ENCODE data around the gene C2orf72. TPM values are rescaled to one million over a fixed set of nuclear protein-coding genes. Genes with fewer than 3 reads are reported as not detected.
"Not testable (repeated sequence)": the region's sequence is repeated elsewhere in the genome, so short reads cannot be mapped to it uniquely, and the experiment has no call there.

C2orf72 gene
- total RNA-seq, 4 donors from 2014 or later = 0.21 to 1.6 (median 1.1) TPM; not detected in 1

DNA sequence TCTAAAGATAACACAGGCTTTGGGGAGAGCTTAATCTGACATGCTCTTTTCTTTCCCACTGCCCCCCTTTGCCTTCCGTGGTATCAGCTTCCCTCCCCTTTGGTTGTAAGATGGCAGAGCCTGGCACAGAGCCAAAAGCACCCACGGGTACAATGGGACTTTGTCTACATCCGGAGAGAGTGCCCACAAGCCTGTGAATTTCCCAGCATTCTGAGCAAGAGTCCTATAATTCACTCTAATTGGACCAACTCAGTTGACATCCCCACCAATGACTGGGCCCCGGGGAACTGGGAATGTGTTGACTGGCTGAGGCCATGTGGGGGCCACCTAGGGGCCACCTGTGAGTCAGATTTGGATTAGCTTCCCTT, 20.1 kb upstream of the C2orf72 start:
- no peaks in the 10 kb centered on the region for H3K9me3 ChIP-seq
- H3K4me3 ChIP-seq = no peak overlapping the region
- DNase-seq = no peak
- peaks cover 0 to 56% (median 0%) of the 10 kb centered on the region in 4 donors for H3K27me3 ChIP-seq
- H3K4me1 ChIP-seq = peaks cover 0 to 7% (median 0%) of the 10 kb centered on the region in 3 donors
- WGBS, 2 donors = 24 to 42% methylated on average over 4 of the region's 4 CpGs
- H3K27ac ChIP-seq = no peak overlapping the region
- intact Hi-C loops (cut with DNase I) = no loop called here
- no peak for TF ChIP-seq POLR2A (IDR thresholded peaks at IDR 0.05)
- TF ChIP-seq, protein P1, sequence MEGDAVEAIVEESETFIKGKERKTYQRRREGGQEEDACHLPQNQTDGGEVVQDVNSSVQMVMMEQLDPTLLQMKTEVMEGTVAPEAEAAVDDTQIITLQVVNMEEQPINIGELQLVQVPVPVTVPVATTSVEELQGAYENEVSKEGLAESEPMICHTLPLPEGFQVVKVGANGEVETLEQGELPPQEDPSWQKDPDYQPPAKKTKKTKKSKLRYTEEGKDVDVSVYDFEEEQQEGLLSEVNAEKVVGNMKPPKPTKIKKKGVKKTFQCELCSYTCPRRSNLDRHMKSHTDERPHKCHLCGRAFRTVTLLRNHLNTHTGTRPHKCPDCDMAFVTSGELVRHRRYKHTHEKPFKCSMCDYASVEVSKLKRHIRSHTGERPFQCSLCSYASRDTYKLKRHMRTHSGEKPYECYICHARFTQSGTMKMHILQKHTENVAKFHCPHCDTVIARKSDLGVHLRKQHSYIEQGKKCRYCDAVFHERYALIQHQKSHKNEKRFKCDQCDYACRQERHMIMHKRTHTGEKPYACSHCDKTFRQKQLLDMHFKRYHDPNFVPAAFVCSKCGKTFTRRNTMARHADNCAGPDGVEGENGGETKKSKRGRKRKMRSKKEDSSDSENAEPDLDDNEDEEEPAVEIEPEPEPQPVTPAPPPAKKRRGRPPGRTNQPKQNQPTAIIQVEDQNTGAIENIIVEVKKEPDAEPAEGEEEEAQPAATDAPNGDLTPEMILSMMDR (IDR thresholded peaks at IDR 0.05) = no peak
- no peaks in the 10 kb centered on the region for H3K36me3 ChIP-seq

DNA sequence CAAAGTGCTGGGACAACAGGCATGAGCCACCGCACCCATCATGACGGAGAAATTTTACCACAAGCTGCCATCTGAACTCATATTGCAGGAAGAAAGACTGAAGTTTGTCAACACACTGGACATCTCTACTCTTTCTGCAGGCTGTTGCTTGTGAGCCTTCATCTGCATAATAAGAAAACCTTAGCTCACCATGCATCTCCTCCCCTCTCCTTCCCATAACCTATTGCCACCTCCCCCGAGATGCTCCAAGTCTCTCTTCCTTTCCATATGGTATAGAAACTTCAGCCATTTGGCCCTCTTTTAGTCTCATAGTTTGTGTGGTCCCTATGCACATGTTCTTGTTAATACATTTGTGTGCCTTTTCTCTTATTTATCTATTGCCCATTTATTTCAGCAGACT, 19.1 kb upstream of the C2orf72 start:
- Histone ChIP-seq H3K27ac (no peak overlapping the region), H3K27me3 (peaks cover 0 to 46% (median 0%) of the 10 kb centered on the region in 4 donors), H3K4me1 (no peaks in the 10 kb centered on the region), H3K36me3 (no peaks in the 10 kb centered on the region), H3K9me3 (no peaks in the 10 kb centered on the region), H3K4me3 (no peak overlapping the region)
- no peak for DNase-seq
- TF ChIP-seq, protein P1 (IDR thresholded peaks at IDR 0.05) = no peak
- no peak for TF ChIP-seq POLR2A (IDR thresholded peaks at IDR 0.05)
- WGBS, 2 donors = 85 to 88% methylated on average over 2 to 3 of the region's 3 CpGs
- intact Hi-C loops (cut with DNase I) = no loop called here

DNA sequence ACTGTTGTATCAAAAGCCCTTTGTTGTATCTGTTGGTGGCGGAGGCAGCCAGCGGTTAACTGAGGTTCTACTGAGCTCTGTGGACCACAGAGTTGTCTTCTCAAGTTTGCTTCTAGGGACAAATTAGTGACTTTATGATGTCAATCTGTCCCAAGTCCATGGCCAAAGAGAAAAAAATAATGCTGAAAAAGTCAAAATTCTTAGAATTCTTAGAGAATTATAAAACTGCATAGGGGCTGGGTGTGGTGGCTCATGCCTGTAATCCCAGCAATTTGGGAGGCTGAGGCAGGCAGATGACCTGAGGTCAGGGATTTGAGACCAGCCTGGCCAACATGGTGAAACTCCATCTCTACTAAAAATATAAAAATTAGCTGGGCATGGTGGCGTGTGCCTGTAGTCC, 12.3 kb upstream of the C2orf72 start:
- H3K4me3 ChIP-seq; H3K4me1 ChIP-seq; DNase-seq; H3K27ac ChIP-seq; H3K9me3 ChIP-seq; H3K36me3 ChIP-seq; intact Hi-C loops (cut with DNase I); H3K27me3 ChIP-seq: not testable (repeated sequence)
- WGBS, 2 donors = 89 to 95% methylated on average over 3 of the region's 3 CpGs

DNA sequence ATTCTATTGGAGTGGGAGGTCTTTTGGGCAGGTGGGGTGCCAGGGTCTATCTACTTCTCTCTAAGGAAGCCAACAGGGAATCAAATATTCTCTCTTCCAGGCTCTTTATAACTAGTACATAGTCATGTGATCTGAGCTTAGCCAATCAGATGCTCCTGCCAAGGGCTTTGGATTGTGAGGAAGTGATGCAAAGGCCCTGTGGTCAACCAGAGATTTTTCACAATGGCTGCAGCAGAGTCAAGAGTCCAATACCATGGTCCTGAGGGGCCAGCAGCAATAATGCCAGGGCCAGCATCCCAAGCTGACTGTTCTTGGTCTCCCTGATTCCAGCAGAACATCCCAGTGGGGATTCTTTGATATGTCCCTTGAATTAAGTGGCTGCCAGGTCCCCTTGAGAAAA, 8.4 kb upstream of the C2orf72 start:
- TF ChIP-seq, protein P1 (IDR thresholded peaks at IDR 0.05) = no peak
- TF ChIP-seq POLR2A (IDR thresholded peaks at IDR 0.05) = no peak
- no peaks in the 10 kb centered on the region for H3K36me3 ChIP-seq
- no peak overlapping the region for H3K4me3 ChIP-seq
- no peak for DNase-seq
- peaks cover 0 to 31% (median 0%) of the 10 kb centered on the region in 4 donors for H3K27me3 ChIP-seq
- no peak overlapping the region for H3K27ac ChIP-seq
- intact Hi-C loops (cut with DNase I) = no loop called here
- H3K4me1 ChIP-seq = no peaks in the 10 kb centered on the region
- H3K9me3 ChIP-seq = no peaks in the 10 kb centered on the region

DNA sequence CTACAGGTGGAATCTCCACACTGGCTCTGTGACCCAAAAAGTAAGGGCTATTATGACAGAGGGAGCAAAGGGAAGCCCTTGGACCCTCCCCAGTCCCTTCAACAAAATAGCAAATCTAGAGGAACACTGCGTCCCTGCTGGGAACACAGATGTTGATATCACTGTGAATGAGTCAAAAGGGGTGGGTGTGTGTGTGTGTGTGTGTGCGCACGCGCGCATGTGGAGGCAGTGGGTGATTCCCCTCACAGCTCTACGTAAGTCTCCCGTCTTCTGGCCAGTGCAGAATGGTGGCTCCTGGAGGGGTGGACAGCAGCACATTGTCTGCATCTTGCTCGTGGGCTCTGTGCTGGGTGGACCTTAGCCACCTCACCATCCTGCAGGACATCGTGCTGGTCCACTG, 7.8 kb upstream of the C2orf72 start:
- no peaks in the 10 kb centered on the region for H3K4me1 ChIP-seq
- no peaks in the 10 kb centered on the region for H3K9me3 ChIP-seq
- peaks cover 0 to 34% (median 0%) of the 10 kb centered on the region in 4 donors for H3K27me3 ChIP-seq
- no peak for DNase-seq
- intact Hi-C loops (cut with DNase I) = no loop called here
- H3K36me3 ChIP-seq = no peaks in the 10 kb centered on the region
- H3K27ac ChIP-seq = no peak overlapping the region
- TF ChIP-seq, protein P1 (IDR thresholded peaks at IDR 0.05) = no peak
- no peak for TF ChIP-seq POLR2A (IDR thresholded peaks at IDR 0.05)
- 78 to 82% methylated on average over 6 to 9 of the region's 9 CpGs for WGBS, 2 donors
- H3K4me3 ChIP-seq = no peak overlapping the region

DNA sequence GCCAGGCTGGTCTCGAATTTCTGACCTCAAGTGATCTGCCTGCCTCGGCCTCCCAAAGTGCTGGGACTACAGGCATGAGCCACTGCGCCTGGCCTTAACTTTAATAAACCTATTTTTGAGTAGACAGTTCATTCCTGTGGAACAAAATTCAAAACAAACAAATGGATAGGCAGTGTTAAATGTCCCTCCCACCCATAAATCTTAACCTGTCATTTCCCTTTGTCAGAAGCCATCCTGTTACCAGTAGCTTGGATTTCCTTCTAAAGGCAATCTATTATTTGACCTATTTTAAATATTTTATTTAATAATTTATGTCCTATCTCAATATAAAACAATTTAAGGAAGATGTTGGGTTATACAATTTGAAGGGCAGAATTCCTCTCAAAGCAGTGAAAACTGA, 6.6 kb upstream of the C2orf72 start:
- Histone ChIP-seq H3K9me3 (no peaks in the 10 kb centered on the region), H3K27ac (no peak overlapping the region), H3K4me3 (no peak overlapping the region), H3K4me1 (no peaks in the 10 kb centered on the region), H3K36me3 (no peaks in the 10 kb centered on the region), H3K27me3 (peaks cover 0 to 42% (median under 1%) of the 10 kb centered on the region in 4 donors)
- WGBS, 2 donors = 68 to 69% methylated on average over 3 of the region's 3 CpGs
- intact Hi-C loops (cut with DNase I) = no loop called here
- TF ChIP-seq, protein P1 (IDR thresholded peaks at IDR 0.05) = no peak
- TF ChIP-seq POLR2A (IDR thresholded peaks at IDR 0.05) = no peak
- no peak for DNase-seq
